Fibroblast of the conjunctiva (primary cell): ENCODE measurements around the gene STIM1.

Experiments used
- DNase-seq: peaks from one replicate; pipeline ENCODE4 v3.0.0-alpha.2; 2010; ENCODE audit warnings: low read depth

The STIM1 gene

GRCh38 chr11:4068962-4069361 lies 213.5 kb downstream of the STIM1 start:
- DNase-seq, result no peak

- DNase-seq, result no peak
These were observed 215.9 kb downstream of the STIM1 start for GRCh38 chr11:4071325-4071724.

- no peak for DNase-seq
These were observed 216.4 kb downstream of the STIM1 start for GRCh38 chr11:4071914-4072313.

GRCh38 chr11:4072668-4073285 lies 217.3 kb downstream of the STIM1 start:
- DNase-seq, result peak; percentile 73

- no peak for DNase-seq
These were observed 218.8 kb downstream of the STIM1 start for GRCh38 chr11:4074266-4074665.

- DNase-seq, result no peak
These were observed 221.3 kb downstream of the STIM1 start for GRCh38 chr11:4076774-4077173.

GRCh38 chr11:4083198-4083597 lies 227.7 kb downstream of the STIM1 start:
- DNase-seq, result no peak

- DNase-seq, result no peak
These were observed 229.1 kb downstream of the STIM1 start for GRCh38 chr11:4084406-4085125.

GRCh38 chr11:4085575-4085974 lies 230.1 kb downstream of the STIM1 start:
- DNase-seq, result no peak

GRCh38 chr11:4086575-4087353 lies 231.3 kb downstream of the STIM1 start:
- no peak for DNase-seq

GRCh38 chr11:4087551-4087950 lies 232.1 kb downstream of the STIM1 start:
- DNase-seq, result no peak

- no peak for DNase-seq
These were observed 234.8 kb downstream of the STIM1 start for GRCh38 chr11:4090258-4090657.

GRCh38 chr11:4092026-4092425 lies 236.6 kb downstream of the STIM1 start:
- DNase-seq, result no peak

- no peak for DNase-seq
These were observed 238.3 kb downstream of the STIM1 start for GRCh38 chr11:4093519-4094347.

- peak; percentile 96 for DNase-seq
These were observed 239.2 kb downstream of the STIM1 start, which contains the start of gene RRM1 for GRCh38 chr11:4094348-4095291. Gene RRM1 (plus strand): TSS chr11:4094799. CDS start chr11:4095013, 214 bp downstream.

- peak; percentile 45 for DNase-seq
These were observed 240.2 kb downstream of the STIM1 start for GRCh38 chr11:4095509-4096230.

GRCh38 chr11:4098026-4098621 lies 242.7 kb downstream of the STIM1 start:
- no peak for DNase-seq

- no peak for DNase-seq
These were observed 247.2 kb downstream of the STIM1 start for GRCh38 chr11:4102711-4103110.

GRCh38 chr11:4103269-4103668 lies 247.8 kb downstream of the STIM1 start:
- DNase-seq, result no peak

GRCh38 chr11:4105916-4106315 lies 250.5 kb downstream of the STIM1 start:
- DNase-seq, result no peak
